Uterine smooth muscle cell (primary cell): ENCODE measurements around the gene MARVELD3. TPM values are rescaled to one million over a fixed set of nuclear protein-coding genes. Genes with fewer than 3 reads are reported as not detected.

ENCODE experiments used
- total RNA-seq: library from RNA; depleted of rRNA; stranded (reverse); fragments of >200 nt; gene quantifications from 2 replicates; pipeline ENCODE4 v1.2.3, GENCODE V29; 2014

The MARVELD3 gene
- total RNA-seq: not detected in 2 replicates

GRCh38 chr16:71626018-71626857, at the start of gene MARVELD3:
TSS of gene MARVELD3 (plus strand) at chr16:71626184. CDS start at chr16:71626230, 46 bp downstream.

GRCh38 chr16:71576971-71577370, 49.0 kb upstream of the MARVELD3 start, which contains the start of gene TAT:
TSS of gene TAT (minus strand) at chr16:71577092. CDS start at chr16:71576415, 677 bp downstream.

Other genes with a start within 250 kb of the MARVELD3 start
- gene TLE7, start 184.1 kb upstream of the MARVELD3 start, total RNA-seq: not detected in 2 replicates
- gene ZNF23, start 163.9 kb upstream of the MARVELD3 start, total RNA-seq: 14.2 and 17.2 TPM in 2 replicates
- gene ZNF19, start 136.9 kb upstream of the MARVELD3 start, total RNA-seq: 2.9 and 4.0 TPM in 2 replicates
- gene CHST4, start 99.8 kb upstream of the MARVELD3 start, total RNA-seq: not detected in 2 replicates
- gene TAT, start 49.1 kb upstream of the MARVELD3 start, total RNA-seq: not detected in 2 replicates
- gene PHLPP2, start 98.5 kb downstream of the MARVELD3 start, total RNA-seq: 11.4 and 13.2 TPM in 2 replicates
- 56.6 and 75.0 TPM in 2 replicates for gene AP1G1, start 182.7 kb downstream of the MARVELD3 start, total RNA-seq
- gene ATXN1L, start 219.8 kb downstream of the MARVELD3 start, total RNA-seq: 9.1 and 11.1 TPM in 2 replicates